Measurements from ENCODE around the gene DNAJB7.
A peak's percentile ranks its signal among the peaks of the same experiment; 100 is the strongest.
"Not testable (repeated sequence)": the region's sequence is repeated elsewhere in the genome, so short reads cannot be mapped to it uniquely, and the experiment has no call there.

The DNAJB7 gene

GRCh38 chr22:40844951-40845350 is 17.0 kb downstream of the DNAJB7 start:
- no peak for DNase-seq (ENCODE audit: low read depth in 2 of 2)

GRCh38 chr22:40838486-40838885 is 23.4 kb downstream of the DNAJB7 start:
- no peak for DNase-seq (ENCODE audit: low read depth in 2 of 2)

GRCh38 chr22:40834619-40835018 is 27.3 kb downstream of the DNAJB7 start:
- no peak for DNase-seq (ENCODE audit: low read depth in 2 of 2)

DNA sequence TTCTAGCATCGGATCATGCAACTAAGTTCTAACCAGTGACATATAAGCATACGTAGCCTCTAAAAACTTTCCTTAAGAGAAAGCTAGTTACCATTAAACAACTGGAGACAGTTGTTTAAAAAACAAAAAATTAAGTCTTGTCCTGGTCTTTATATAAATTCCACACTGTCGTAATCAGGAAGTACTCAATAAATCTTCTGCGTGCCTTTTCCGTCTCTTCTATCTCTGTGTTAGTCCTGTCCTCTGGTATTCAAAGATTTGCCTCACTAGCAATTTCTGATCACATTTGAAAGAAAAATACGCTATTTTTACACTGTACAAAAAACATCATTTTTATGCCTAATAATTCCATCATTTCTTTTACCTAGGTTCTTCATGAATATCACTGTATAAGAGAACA is 32.8 kb downstream of the DNAJB7 start:
- no peak for DNase-seq (ENCODE audit: low read depth in 2 of 2)

GRCh38 chr22:40826984-40827741 is 34.8 kb downstream of the DNAJB7 start:
- DNase-seq (ENCODE audit: low read depth in 2 of 2): no peak

- not testable (repeated sequence) for DNase-seq (ENCODE audit: low read depth in 2 of 2)
Measured at GRCh38 chr22:40826292-40826691, 35.6 kb downstream of the DNAJB7 start.

- DNase-seq (ENCODE audit: low read depth in 2 of 2): no peak
Measured at GRCh38 chr22:40823426-40823825, 38.5 kb downstream of the DNAJB7 start.

GRCh38 chr22:40819599-40820140 is 42.2 kb downstream of the DNAJB7 start:
- no peak for DNase-seq (ENCODE audit: low read depth in 2 of 2)

GRCh38 chr22:40818747-40819598 is 42.9 kb downstream of the DNAJB7 start, which contains the start of gene SLC25A17:
Gene SLC25A17 (minus strand): TSS chr22:40819346. CDS start chr22:40819248, 98 bp downstream.
- peak; percentile 69 to 80 for DNase-seq (ENCODE audit: low read depth in 2 of 2)

DNA sequence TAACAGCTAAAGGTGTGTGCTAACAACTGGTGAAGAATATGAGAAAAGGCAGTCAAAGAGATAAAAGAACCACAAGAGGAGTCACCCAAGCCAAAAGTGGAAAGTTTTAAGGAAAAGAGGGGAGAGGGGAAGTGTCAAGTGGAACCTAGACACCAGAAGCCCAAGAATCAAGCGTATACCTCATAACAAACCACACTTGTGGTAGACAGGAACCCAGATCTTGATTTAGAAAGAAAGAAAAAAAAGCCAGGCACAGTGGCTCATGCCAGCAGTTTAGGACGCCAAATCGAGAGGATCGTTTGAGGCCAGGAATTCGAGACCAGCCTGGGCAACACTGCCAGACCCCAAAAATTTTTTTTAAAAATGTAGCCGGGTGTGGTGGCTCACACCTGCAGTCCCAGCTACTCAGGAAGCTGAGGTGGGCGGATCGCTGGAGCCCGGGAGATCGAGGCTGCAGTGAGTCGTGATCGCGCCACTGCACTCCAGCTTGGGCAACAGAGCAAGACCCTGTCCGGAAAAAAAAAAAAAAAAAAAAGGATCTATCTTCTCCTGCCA is 43.6 kb downstream of the DNAJB7 start:
- peak in 1 of 2 experiments; percentile 2 for DNase-seq (ENCODE audit: low read depth in 2 of 2)

GRCh38 chr22:40817737-40818136 is 44.2 kb downstream of the DNAJB7 start:
- no peak for DNase-seq (ENCODE audit: low read depth in 2 of 2)

GRCh38 chr22:40813912-40814315 is 48.0 kb downstream of the DNAJB7 start:
- no peak for DNase-seq (ENCODE audit: low read depth in 2 of 2)

Data from stimulated activated CD4-positive, alpha-beta T cell treated with anti-CD3 and anti-CD28 coated beads, Interleukin-12 subunit alpha, Interleukin-12 subunit beta, amount 100 ng/mL, for 24 hours (primary cell).